ACC112 (cell line): ENCODE results near the gene MMP8.
"Not testable (repeated sequence)": the region's sequence is repeated elsewhere in the genome, so short reads cannot be mapped to it uniquely, and the experiment has no call there.

Experiments
- H2AFZ ChIP-seq: fragments of 200-600 bp; sonication (generic); one replicate; pipeline ENCODE4 v1.6.0; 2017; ENCODE audit warnings: antibody characterized with exemption, low read length; ENCODE audit not compliant: unreplicated experiment
- H3K27ac ChIP-seq: fragments of 200-600 bp; sonication (generic); 2 replicates; pipeline ENCODE4 v1.5.1; 2014; ENCODE audit warnings: low read depth, mild to moderate bottlenecking, antibody characterized with exemption, low read length, moderate library complexity
- H3K27me3 ChIP-seq: fragments of 200-600 bp; sonication (generic); 2 replicates; pipeline ENCODE4 v1.6.1; 2014; ENCODE audit warnings: mild to moderate bottlenecking, antibody characterized with exemption, low read length, moderate library complexity, mixed read lengths; ENCODE audit not compliant: insufficient read depth
- H3K36me3 ChIP-seq: fragments of 200-600 bp; sonication (generic); 2 replicates; pipeline ENCODE4 v1.6.1; 2016; ENCODE audit warnings: mild to moderate bottlenecking, antibody characterized with exemption, low read length, moderate library complexity, mixed read lengths; ENCODE audit not compliant: insufficient read depth
- H3K4me1 ChIP-seq: fragments of 200-600 bp; sonication (generic); one replicate; pipeline ENCODE4 v1.6.1; 2016; ENCODE audit warnings: low read length, mixed read lengths; ENCODE audit not compliant: insufficient read depth, unreplicated experiment, control insufficient read depth
- H3K4me3 ChIP-seq: fragments of 200-600 bp; sonication (generic); 2 replicates; pipeline ENCODE4 v1.5.1; 2014; ENCODE audit warnings: mild to moderate bottlenecking, low read depth, low read length
- H3K79me2 ChIP-seq: fragments of 200-600 bp; sonication (generic); one replicate; pipeline ENCODE4 v1.6.0; 2016; ENCODE audit warnings: low read length; ENCODE audit not compliant: control insufficient read depth, unreplicated experiment, insufficient read depth

MMP8 gene

DNA sequence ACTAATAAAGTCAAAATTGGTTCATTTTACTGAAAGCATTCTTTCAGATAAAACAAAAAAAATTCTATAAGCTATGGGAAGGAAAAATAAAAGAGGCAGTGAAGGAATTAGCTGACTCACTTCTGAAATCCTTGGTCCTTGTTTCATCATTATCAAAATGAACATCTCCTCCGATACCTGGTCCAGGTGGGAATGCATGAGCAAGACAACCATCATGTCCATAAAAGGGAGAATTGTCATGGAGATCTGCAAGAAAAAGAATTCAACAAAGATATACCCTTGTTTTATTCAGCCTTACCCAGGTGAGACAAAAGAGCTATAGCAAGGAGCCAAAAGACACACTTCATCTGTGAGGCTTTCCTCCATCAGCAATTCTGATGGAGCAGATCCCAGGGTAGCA is 28.5 kb upstream of the MMP8 start:
- no peaks in the 10 kb centered on the region for H3K79me2 ChIP-seq
- peaks cover 89% of the 10 kb centered on the region for H3K27me3 ChIP-seq
- H2AFZ ChIP-seq, result no peak overlapping the region
- peaks cover under 1% of the 10 kb centered on the region for H3K4me1 ChIP-seq
- no peak overlapping the region for H3K27ac ChIP-seq
- no peaks in the 10 kb centered on the region for H3K36me3 ChIP-seq
- H3K4me3 ChIP-seq, result no peak overlapping the region

DNA sequence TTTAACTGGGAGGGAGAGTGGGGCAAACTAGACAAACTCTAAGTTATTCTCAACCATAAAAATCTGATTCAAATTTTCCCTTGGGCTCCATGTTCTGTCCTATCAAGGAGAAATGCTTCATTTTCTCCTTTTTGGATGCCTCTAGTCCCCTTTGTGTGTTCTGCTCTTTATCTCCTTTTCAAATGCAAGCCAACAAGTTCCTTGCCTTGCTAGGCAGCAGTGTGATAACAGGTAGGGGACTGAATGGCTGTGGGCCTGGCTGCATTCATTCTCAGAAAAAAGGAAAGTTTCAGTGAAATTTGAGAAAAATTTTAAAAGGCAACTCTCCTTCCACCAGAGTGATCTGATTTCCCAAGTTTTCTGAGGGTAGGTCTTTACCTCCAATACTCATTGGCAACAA is 26.9 kb upstream of the MMP8 start:
- Histone ChIP-seq H2AFZ (no peak overlapping the region), H3K27me3 (peaks cover 87% of the 10 kb centered on the region)

DNA sequence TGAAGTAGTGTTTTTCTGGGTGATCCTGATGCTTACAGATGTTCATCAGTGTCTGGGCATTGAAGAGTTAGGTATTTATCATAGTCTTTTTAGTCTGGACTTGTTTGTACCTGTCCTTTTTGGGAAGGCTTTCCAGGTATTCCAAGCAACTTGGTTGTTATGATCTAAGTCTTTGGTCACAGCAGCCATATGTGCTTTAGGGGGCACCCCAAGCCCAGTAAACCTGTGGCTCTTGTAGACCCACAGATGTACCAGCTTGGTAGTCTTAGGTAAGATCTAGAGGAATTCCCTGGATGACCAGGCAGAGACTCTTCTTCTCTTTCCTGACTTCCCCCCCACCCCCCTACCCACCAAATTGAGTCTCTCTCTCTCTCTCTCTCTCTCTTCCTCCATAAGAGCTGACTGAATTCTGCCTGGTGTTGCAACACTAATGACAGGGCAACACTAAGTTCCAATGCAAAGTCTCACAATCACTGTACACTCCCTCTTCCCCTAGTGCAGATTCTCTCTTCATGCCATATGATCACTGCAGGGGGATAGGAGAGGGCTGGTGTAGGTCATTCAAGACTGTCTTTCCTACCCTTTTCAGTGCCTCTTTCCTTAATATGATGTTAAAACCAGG is 24.5 kb upstream of the MMP8 start:
- Histone ChIP-seq H3K4me3 (no peak overlapping the region), H3K27me3 (peaks cover 66% of the 10 kb centered on the region), H3K27ac (no peak overlapping the region), H3K36me3 (no peaks in the 10 kb centered on the region), H3K4me1 (no peaks in the 10 kb centered on the region), H2AFZ (no peak overlapping the region), H3K79me2 (no peaks in the 10 kb centered on the region)

More for the DNA sequence above, 26.9 kb upstream of the MMP8 start:
- no peaks in the 10 kb centered on the region for H3K79me2 ChIP-seq
- H3K27ac ChIP-seq, result no peak overlapping the region
- H3K4me1 ChIP-seq, result no peaks in the 10 kb centered on the region
- H3K36me3 ChIP-seq, result no peaks in the 10 kb centered on the region
- no peak overlapping the region for H3K4me3 ChIP-seq

DNA sequence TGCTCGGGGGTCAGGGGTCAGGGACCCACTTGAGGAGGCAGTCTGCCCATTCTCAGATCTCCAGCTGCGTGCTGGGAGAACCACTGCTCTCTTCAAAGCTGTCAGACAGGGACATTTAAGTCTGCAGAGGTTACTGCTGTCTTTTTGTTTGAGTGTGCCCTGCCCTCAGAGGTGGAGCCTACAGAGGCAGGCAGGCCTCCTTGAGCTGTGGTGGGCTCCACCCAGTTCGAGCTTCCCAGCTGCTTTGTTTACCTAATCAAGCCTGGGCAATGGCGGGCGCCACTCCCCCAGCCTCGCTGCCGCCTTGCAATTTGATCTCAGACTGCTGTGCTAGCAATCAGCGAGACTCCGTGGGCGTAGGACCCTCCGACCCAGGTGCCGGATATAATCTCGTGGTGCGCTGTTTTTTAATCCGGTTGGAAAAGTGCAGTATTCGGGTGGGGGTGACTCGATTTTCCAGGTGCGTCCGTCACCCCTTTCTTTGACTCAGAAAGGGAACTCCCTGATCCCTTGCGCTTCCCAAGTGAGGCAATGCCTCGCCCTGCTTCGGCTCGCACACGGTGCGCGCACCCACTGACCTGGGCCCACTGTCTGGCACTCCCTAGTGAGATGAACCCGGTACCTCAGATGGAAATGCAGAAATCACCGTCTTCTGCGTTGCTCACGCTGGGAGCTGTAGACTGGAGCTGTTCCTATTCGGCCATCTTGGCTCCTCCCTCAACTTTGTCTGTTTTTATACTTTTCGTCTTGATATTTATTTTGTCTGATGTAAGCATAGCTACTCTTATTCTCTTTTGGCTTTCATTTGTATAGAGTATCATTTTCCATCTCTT is 22.2 kb upstream of the MMP8 start:
- not testable (repeated sequence) for H3K27ac ChIP-seq, H3K36me3 ChIP-seq, H2AFZ ChIP-seq, H3K4me3 ChIP-seq, H3K79me2 ChIP-seq, H3K4me1 ChIP-seq
- peaks cover 45% of the 10 kb centered on the region for H3K27me3 ChIP-seq

GRCh38 chr11:102734650-102735049 is 9.9 kb upstream of the MMP8 start:
- Histone ChIP-seq H3K27me3 (peaks cover 12% of the 10 kb centered on the region; the same call in 1 of the 2 replicates), H3K27ac (no peak overlapping the region), H3K36me3 (no peaks in the 10 kb centered on the region), H3K4me1 (no peaks in the 10 kb centered on the region), H2AFZ (no peak overlapping the region), H3K4me3 (no peak overlapping the region), H3K79me2 (no peaks in the 10 kb centered on the region)

GRCh38 chr11:102733232-102733875 is 8.6 kb upstream of the MMP8 start:
- H3K27me3 ChIP-seq, result no peaks in the 10 kb centered on the region
- H3K36me3 ChIP-seq, result no peaks in the 10 kb centered on the region
- H3K79me2 ChIP-seq, result no peaks in the 10 kb centered on the region
- H3K27ac ChIP-seq, result no peak overlapping the region
- no peak overlapping the region for H3K4me3 ChIP-seq
- no peak overlapping the region for H2AFZ ChIP-seq
- H3K4me1 ChIP-seq, result peaks cover 2% of the 10 kb centered on the region

DNA sequence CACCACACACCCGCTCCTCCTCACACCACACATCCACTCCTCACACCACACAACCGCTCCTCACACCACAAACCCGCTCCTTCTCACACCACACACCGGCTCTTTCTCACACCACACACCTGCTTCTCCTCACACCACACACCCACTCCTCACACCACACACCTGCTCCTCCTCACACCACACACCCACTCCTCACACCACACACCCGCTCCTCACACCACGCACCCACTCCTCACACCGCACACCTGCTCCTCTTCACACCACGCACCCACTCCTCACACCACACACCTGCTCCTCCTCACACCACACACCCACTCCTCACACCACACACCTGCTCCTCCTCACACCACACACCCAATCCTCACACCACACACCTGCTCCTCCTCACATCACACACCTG is 6.2 kb upstream of the MMP8 start:
- H3K79me2 ChIP-seq, H2AFZ ChIP-seq, H3K27ac ChIP-seq, H3K36me3 ChIP-seq, H3K4me3 ChIP-seq, H3K27me3 ChIP-seq: not testable (repeated sequence)
- H3K4me1 ChIP-seq, result peaks cover 11% of the 10 kb centered on the region

DNA sequence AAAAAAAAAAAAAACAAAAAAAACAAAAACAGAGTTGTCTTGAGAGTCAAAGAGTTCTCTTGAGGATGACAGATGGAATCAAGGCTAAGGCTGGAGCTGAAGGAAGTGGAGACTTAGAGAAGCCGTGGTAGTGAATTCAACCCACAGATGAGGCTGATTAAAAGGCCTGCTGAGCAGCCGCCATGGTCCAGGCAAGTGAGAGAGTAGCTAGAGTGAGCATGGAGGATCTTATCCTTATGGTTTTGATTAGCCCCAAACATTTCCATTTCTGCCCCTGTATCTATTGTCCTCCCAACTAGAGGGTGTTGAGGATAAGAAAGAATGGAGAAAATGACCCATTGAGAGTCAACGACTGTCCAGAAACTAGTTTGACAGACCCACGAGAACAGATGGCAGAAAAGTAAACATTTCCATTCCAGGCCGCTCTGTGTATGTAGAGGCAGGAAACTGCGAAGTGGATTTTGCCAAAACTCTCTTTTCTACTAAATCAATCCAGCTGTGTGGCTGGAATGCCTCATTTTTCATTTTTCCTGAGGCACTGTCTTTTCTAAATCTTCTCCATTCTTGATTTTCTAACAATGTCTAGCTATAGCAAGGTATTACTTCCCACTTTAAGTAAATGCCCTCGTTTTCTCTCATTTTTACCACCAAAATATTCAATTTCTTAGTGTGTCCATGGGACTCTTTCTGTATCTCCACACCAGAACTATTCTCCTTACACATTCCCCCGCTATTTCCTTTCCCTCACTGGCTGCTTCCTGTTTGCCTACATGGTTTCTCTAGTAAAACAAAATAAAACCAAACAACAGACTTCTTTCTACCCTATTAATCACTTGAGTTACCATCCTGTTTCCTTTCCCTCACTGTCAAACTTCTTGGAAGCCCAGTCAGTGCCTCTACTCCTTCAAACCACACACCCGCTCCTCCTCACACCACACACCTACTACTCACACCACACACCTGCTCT is 5.4 kb upstream of the MMP8 start:
- Histone ChIP-seq H3K36me3 (no peaks in the 10 kb centered on the region), H3K79me2 (no peaks in the 10 kb centered on the region), H3K4me3 (no peak overlapping the region), H2AFZ (no peak overlapping the region), H3K27me3 (no peaks in the 10 kb centered on the region), H3K27ac (no peak overlapping the region), H3K4me1 (peaks cover 11% of the 10 kb centered on the region)

- no peaks in the 10 kb centered on the region for H3K36me3 ChIP-seq
- no peak overlapping the region for H2AFZ ChIP-seq
- peaks cover 11% of the 10 kb centered on the region for H3K4me1 ChIP-seq
- no peaks in the 10 kb centered on the region for H3K27me3 ChIP-seq
- H3K79me2 ChIP-seq, result no peaks in the 10 kb centered on the region
- no peak overlapping the region for H3K4me3 ChIP-seq
- H3K27ac ChIP-seq, result no peak overlapping the region
Measured at GRCh38 chr11:102727890-102728289, 3.1 kb upstream of the MMP8 start.

- Histone ChIP-seq H3K27ac (no peak overlapping the region), H3K36me3 (no peaks in the 10 kb centered on the region), H3K4me3 (no peak overlapping the region), H3K79me2 (no peaks in the 10 kb centered on the region), H2AFZ (no peak overlapping the region), H3K27me3 (peaks cover 41% of the 10 kb centered on the region), H3K4me1 (peaks cover 3% of the 10 kb centered on the region)
Measured at GRCh38 chr11:102722821-102723220, 1.9 kb downstream of the MMP8 start.
